Activated T-helper 1 cell treated with anti-CD3 and anti-CD28 coated beads, Interleukin-2, amount 50 U/mL, for 16 hours (primary cell): ENCODE measurements around the gene FMNL2.
"Not testable (repeated sequence)": the region's sequence is repeated elsewhere in the genome, so short reads cannot be mapped to it uniquely, and the experiment has no call there.

Experiments used
- DNase-seq, 2 donors: peaks; one replicate each; pipeline ENCODE4 v3.0.0-alpha.2; 2020; ENCODE audit warnings: low read depth in 1 of 2, low spot score in 1 of 2

Gene FMNL2

DNA sequence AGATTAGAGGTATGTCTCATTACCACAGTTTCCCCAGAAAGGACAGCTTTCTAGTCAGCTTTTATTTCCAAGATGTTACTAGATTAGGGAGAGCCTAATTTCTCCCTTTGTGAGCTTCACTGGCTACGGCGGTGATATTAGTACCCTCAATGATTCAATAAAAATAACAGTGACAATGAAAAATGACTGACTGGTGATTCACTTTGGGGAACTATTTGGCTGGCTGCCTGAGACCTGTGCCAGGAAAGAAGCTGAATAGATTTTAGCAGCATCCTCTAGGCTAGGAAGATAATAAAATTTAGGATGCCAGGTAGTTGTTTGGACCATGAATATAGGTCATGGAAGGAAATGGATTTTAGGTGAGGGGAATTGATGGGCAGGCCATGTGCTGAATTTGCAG lies 178.7 kb downstream of the FMNL2 start:
- DNase-seq: no peak

- DNase-seq: no peak
Observed at GRCh38 chr2:152518034-152518433, 183.1 kb downstream of the FMNL2 start.

DNA sequence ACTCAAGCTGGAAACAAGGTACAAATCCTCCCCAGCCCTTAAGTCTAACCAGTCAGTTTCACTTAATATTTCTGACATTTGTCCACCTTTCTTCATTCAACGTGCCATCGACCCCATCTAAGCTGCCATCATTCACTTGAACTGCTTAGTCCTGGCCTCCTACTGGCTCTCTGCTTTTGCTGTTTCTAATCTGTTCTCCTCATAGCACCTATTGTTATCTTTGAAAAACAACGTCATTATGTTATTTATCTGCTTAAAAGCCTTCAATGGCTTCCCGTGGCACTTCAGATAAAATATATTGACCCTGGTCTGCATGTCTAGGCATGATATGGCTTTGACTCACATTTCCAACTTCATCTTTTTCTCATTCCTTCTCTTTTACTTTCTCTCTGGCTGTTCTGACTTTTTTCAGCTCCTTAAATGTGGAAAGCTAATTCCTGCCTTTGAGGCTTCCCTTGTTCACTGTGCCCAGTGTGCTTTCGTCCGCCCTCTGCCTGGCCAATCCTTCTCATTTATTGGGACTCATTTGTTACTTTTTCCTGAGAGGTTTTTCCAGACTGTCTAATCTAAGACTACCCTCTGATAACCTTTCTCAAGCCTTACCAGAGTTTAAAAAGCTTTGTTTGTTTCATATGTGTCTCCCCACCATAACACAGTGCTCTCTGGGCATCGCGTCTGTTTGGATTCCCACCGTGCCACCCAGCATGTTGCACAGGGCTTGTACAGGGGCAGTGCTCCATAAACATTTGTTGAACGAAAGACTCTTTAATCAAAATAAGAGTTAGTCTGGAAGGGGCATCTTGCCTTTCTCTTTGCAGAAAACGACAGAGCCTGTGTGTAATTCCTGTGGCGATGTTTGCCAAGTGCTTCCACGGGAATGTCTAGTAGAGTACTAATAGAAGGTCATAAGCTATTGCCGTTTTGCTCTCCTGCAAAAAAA lies 183.9 kb downstream of the FMNL2 start:
- DNase-seq: no peak

DNA sequence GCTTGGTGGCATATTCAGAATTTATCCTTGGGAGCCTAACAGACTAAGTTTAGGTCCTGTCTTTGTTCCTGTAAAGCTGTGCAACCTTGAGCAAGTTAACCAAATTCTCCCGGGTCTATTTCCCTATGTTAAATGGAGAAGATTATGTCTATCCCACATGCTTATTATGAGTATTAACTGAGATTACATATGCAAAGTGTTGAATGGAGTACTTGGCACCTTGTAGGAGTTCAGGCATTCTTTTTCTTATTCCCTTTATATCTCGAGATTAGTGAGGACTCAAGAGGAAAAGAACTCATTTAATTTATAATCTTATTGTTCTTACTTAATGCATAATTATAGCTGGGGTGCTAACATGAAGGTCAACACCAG lies 184.6 kb downstream of the FMNL2 start:
- DNase-seq: no peak

GRCh38 chr2:152520759-152521158 lies 185.8 kb downstream of the FMNL2 start:
- no peak for DNase-seq

GRCh38 chr2:152522446-152522845 lies 187.5 kb downstream of the FMNL2 start:
- DNase-seq: not testable (repeated sequence)

- no peak for DNase-seq
Observed at GRCh38 chr2:152523091-152523490, 188.1 kb downstream of the FMNL2 start.

DNA sequence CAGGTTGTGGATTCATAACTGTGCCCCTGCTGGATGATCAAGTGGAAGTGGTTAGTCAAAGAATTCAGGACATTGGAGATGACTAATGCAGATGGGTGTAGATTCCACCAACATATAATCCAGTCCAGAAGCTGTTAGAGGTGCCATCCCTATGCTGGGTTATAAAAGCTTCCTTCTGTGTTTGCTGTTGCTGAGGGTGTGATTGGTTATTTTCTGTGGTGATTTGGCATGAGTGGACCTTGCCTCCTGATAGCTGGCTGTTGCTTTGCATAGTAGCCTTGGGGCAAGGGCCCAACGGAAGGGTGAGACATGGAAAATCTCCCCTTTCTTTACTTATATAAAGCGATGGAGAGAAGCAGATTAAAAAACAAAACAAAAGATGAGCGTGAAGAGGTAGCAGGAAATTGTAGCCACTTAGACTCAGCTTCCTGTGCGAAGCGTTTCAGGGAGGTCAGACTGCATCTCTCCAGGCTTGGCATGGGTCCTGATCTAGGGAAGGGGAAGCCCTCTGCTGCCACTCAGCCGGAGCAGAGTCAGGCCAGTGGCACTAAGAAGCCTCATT lies 190.4 kb downstream of the FMNL2 start:
- no peak for DNase-seq

- DNase-seq: no peak
Observed at GRCh38 chr2:152529420-152530115, 194.6 kb downstream of the FMNL2 start.

DNA sequence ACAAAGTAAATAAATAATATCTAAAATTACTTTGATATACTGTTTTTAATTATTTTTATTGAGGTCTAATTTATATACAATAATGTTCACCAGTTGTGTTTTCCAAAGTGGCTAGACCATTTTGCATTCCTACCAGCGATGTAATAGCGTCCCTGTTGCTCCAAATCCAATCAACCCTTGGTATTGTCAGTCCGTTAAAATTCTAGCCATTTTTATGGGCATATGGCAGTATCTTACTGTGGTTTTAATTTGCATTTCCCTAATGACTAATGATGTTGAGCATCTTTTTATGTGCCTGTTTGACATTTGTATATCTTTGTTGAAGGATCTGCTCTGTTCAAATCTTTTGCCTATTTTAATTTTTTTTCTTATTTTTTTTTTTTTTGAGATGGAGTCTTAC lies 197.3 kb downstream of the FMNL2 start:
- no peak for DNase-seq

DNA sequence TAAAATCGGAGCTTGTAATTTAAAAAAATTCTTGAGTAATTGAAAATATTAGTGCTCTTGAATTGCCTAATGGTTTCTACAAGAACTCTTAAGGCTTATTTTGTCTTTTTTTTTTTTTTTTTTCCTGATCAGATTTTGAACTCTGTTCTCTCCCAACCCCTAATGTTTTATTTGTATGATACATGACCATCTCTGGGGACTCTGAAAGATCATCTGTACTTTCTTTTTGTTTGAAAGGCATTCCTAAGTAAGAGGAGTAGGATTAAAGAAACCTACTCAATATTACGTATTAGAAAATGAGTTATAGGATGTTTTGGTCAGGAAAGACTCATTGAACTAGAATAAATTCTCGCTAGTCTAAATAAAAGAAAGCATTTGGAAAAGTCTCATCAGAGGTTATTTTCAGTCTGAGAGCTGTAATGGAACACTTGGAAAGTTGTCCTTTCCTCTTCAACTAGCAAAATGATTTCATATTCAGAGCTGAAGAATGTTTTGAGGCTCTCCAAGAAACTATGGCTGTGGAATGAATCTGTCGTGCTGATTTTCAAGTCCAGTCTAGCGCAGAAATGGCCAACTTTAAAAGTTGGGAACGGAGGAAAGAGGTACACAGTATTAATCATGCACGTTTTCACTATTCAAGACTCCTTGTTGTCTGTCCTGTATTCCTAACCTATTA lies 199.6 kb downstream of the FMNL2 start:
- DNase-seq: no peak

DNA sequence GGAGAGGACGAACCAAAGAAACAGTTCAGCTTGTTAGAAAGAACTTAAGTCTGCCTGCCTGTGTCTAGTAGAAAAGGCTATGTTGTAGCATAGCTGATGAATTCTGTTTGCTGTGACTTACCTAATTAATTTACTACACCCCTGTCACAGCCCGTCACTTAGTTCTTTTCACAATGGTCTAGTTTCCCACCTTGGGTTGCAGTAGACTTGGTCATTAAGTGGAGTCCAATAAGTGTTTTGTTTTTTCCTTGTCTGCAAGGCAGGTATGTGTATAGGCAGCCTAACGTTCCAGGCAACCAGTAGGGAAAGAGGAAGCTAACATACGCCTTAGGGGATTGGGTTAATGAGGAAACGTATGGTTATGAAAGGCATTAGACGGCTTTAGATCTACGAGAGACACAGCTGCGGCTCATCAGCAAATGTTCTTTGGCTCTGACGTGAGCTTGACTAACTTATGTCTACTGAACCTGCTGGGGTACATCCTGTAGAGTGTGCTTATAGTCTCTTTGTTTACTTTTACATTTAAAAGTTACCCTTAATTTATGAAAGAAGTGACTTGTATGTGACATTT lies 202.2 kb downstream of the FMNL2 start:
- no peak for DNase-seq

- DNase-seq: no peak
Observed at GRCh38 chr2:152539424-152539823, 204.4 kb downstream of the FMNL2 start.

- DNase-seq: no peak
Observed at GRCh38 chr2:152541712-152542111, 206.7 kb downstream of the FMNL2 start.

- DNase-seq: no peak
Observed at GRCh38 chr2:152542337-152542994, 207.5 kb downstream of the FMNL2 start.

- DNase-seq: no peak
Observed at GRCh38 chr2:152542995-152543481, 208.1 kb downstream of the FMNL2 start.

DNA sequence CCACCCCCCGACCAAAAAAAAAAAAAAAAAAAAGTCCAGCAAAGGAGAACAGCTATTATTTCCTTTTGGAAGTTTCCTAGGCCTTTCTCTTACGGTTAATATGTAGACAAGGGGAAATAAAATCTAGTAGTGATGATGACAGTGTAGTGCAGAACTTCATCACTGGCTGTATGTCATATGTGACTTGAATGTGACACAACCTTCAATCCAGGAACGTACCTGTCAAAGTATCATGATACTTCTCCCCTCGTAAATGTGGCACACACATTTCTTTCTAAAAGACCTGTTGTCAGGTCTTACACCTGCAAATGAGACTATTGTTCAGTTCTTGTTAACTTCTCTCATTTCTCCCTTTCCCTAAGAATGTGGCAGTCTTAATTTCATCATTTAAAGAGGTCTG lies 208.7 kb downstream of the FMNL2 start:
- DNase-seq: no peak

- DNase-seq: no peak
Observed at GRCh38 chr2:152544638-152545037, 209.7 kb downstream of the FMNL2 start.

DNA sequence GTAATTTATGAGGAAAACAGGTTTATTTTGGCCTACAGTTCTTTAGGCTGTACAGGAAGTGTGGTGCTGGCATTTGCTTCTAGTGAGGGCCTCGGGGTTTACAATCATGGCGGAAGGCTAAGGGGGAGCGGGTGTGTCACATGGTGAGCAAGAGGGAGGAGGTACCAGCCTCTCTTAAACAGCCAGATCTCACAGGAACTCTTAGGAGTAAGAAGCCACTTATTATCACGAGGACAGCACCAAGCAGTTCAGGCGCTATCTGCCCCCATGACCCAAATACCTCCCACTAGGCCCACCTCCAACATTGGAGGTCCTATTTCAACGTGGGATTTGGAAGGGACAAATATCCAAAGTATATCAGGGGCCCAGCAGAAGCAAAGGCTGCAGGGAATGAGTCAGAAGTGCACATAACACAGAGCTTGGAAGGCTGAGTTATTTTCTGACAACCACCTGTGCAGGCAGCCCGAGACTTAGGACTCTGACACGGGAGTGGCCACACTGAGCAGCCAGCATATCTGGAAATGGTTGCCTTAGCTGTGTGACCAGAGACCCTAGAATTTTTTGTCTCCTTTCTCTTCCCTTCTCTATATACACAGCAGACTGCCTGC lies 211.4 kb downstream of the FMNL2 start:
- DNase-seq: no peak
